ENCODE results near the gene RTL10. TPM values are rescaled to one million over a fixed set of nuclear protein-coding genes. Genes with fewer than 3 reads are reported as not detected.

RTL10 gene
- total and polyA plus RNA-seq, 10 of the 15 experiments (the other 5 are each of a cell fraction or from before 2014, with no cell fraction given): 5.3 to 18.1 (median 10.3) TPM

- Histone ChIP-seq H3K27ac (ENCODE audit: control insufficient read depth, insufficient read depth) (no peak overlapping the region), H3K4me1 (ENCODE audit: control insufficient read depth, insufficient read depth, low read length) (no peaks in the 10 kb centered on the region), H3K4me2 (ENCODE audit: control insufficient read depth, insufficient read depth) (no peak overlapping the region), H3K9me3 (replicated peaks; ENCODE audit: control insufficient read depth, insufficient read depth, low read length) (no peaks in the 10 kb centered on the region), H3K79me2 (ENCODE audit: control insufficient read depth, insufficient read depth, low read length) (no peaks in the 10 kb centered on the region), H3K9ac (ENCODE audit: control insufficient read depth, insufficient read depth, low read length) (no peak overlapping the region), H2AFZ (ENCODE audit: control insufficient read depth, low read depth, low read length) (no peak overlapping the region), H3K27me3 (replicated peaks in 1 of 2; ENCODE audit: control insufficient read depth in 2 of 2, insufficient read depth in 2 of 2, low read length in 1 of 2) (no peaks in the 10 kb centered on the region), H3K4me3 (no peak overlapping the region), H4K20me1 (ENCODE audit: control insufficient read depth, insufficient read depth) (no peaks in the 10 kb centered on the region), H3K36me3 (ENCODE audit: control insufficient read depth in 2 of 2, insufficient read depth in 2 of 2, low read length in 1 of 2) (peaks cover 0 to 2% of the 10 kb centered on the region in 2 experiments; a peak in 2 of 4 replicates)
- ChIA-PET SMC1A (ENCODE audit: uncharacterized antibody, unreplicated experiment) (no interaction called here), RAD21 (ENCODE audit: unreplicated experiment) (no interaction called here), POLR2A (no interaction called here), CTCF (no interaction called here)
- BruUV-seq (replicated peaks): no TSS peak
- 85% methylated on average over 14 of the region's 16 CpGs for WGBS (ENCODE audit: insufficient coverage, insufficient replicate concordance, low lambda C conversion rate, missing lambda C conversion rate)
- TF ChIP-seq, protein P1, sequence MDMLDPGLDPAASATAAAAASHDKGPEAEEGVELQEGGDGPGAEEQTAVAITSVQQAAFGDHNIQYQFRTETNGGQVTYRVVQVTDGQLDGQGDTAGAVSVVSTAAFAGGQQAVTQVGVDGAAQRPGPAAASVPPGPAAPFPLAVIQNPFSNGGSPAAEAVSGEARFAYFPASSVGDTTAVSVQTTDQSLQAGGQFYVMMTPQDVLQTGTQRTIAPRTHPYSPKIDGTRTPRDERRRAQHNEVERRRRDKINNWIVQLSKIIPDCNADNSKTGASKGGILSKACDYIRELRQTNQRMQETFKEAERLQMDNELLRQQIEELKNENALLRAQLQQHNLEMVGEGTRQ (IDR thresholded peaks at IDR 0.05; ENCODE audit: borderline replicate concordance, low read depth, low read length): no peak
- TF ChIP-seq MYC (IDR thresholded peaks at IDR 0.05; ENCODE audit: insufficient read depth, insufficient read length, insufficient replicate concordance, low read length, severe bottlenecking) (no peak), HDAC2 (IDR thresholded peaks at IDR 0.05) (no peak)
- intact Hi-C loops (cut with micrococcal nuclease; ENCODE audit: unreplicated experiment) (no loop called here), in situ Hi-C loops (cut with MboI) (no loop called here)
- FAIRE-seq: no peak
- ATAC-seq: no peak
- no peak for DNase-seq (ENCODE audit: low read depth, low spot score)
Measured at GRCh38 chr22:19815823-19816290, 38.8 kb downstream of the RTL10 start.

DNA sequence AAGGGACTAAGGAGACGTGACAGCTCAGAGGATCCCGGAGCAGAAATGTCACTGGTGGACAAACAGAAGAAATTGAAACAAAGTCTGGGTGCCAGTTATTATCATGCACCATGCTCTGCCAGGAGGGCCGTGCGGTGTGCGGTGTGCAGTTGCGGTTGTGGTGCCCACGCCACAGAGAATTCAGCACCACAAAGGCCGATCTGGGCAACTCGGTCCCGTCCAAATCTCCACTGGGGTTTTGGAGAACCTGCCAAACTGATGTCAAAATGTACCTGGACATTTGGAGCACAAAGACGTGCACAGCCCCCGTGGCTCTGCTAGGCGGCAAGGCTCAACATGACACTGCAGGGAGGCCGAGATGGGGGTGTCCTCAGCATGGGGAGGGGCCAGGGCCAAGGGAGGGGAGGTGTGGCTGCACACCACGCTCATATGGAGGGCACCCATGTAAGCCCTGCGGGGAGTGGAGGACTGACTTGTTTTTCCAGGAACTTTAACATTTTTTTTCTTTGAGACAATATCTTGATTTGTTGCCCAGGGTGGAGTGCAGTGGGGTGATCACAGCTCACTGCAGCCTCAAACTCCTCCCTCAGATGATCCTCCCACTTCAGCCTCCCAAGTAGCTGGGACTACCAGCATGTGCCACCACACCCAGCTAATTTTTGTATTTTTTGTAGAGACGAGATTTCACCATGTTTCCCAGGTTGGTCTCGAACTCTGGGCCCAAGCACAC, 39.4 kb downstream of the RTL10 start:
- FAIRE-seq: no peak
- Histone ChIP-seq H3K4me3 (no peak overlapping the region), H3K27ac (ENCODE audit: control insufficient read depth, insufficient read depth) (no peak overlapping the region), H3K79me2 (ENCODE audit: control insufficient read depth, insufficient read depth, low read length) (no peaks in the 10 kb centered on the region), H3K4me2 (ENCODE audit: control insufficient read depth, insufficient read depth) (no peak overlapping the region), H4K20me1 (ENCODE audit: control insufficient read depth, insufficient read depth) (no peaks in the 10 kb centered on the region), H3K4me1 (ENCODE audit: control insufficient read depth, insufficient read depth, low read length) (no peaks in the 10 kb centered on the region), H3K36me3 (ENCODE audit: control insufficient read depth in 2 of 2, insufficient read depth in 2 of 2, low read length in 1 of 2) (peaks cover 0 to 2% of the 10 kb centered on the region in 2 experiments; a peak in 2 of 4 replicates), H3K9me3 (replicated peaks; ENCODE audit: control insufficient read depth, insufficient read depth, low read length) (no peaks in the 10 kb centered on the region), H3K9ac (ENCODE audit: control insufficient read depth, insufficient read depth, low read length) (no peak overlapping the region), H2AFZ (ENCODE audit: control insufficient read depth, low read depth, low read length) (no peak overlapping the region), H3K27me3 (replicated peaks in 1 of 2; ENCODE audit: control insufficient read depth in 2 of 2, insufficient read depth in 2 of 2, low read length in 1 of 2) (no peaks in the 10 kb centered on the region)
- RAD21 ChIA-PET (ENCODE audit: unreplicated experiment): no interaction called here
- DNase-seq (ENCODE audit: low read depth, low spot score): no peak
- CTCF ChIA-PET: no interaction called here
- in situ Hi-C loops (cut with MboI) (no loop called here), intact Hi-C loops (cut with micrococcal nuclease; ENCODE audit: unreplicated experiment) (no loop called here)
- no TSS peak for BruUV-seq (replicated peaks)
- ATAC-seq: no peak
- POLR2A ChIA-PET: no interaction called here
- 82% methylated on average over 18 of the region's 18 CpGs for WGBS (ENCODE audit: insufficient coverage, insufficient replicate concordance, low lambda C conversion rate, missing lambda C conversion rate)
- SMC1A ChIA-PET (ENCODE audit: uncharacterized antibody, unreplicated experiment): no interaction called here
- TF ChIP-seq NBN (IDR thresholded peaks at IDR 0.05): no peak
- no peak for TF ChIP-seq ZNF24 (IDR thresholded peaks at IDR 0.05)
- no peak for TF ChIP-seq CHD1 (IDR thresholded peaks at IDR 0.05; ENCODE audit: low read depth, low read length)
- no peak for TF ChIP-seq E2F8 (IDR thresholded peaks at IDR 0.05; ENCODE audit: low read depth, partially characterized antibody)
- no peak for TF ChIP-seq RUNX3 (IDR thresholded peaks at IDR 0.05; ENCODE audit: low read length)
- no peak for TF ChIP-seq BACH1 (IDR thresholded peaks at IDR 0.05; ENCODE audit: borderline replicate concordance)
- no peak for TF ChIP-seq NFYA (IDR thresholded peaks at IDR 0.05; ENCODE audit: borderline replicate concordance, low read depth, low read length)
- no peak for TF ChIP-seq HDAC2 (IDR thresholded peaks at IDR 0.05)
- no peak for TF ChIP-seq RAD21 (IDR thresholded peaks at IDR 0.05; ENCODE audit: insufficient read depth, low read depth, low read length)
- no peak for TF ChIP-seq MEF2A (IDR thresholded peaks at IDR 0.05; ENCODE audit: insufficient read depth, low read depth, low read length)
- no peak for TF ChIP-seq JUND (IDR thresholded peaks at IDR 0.05; ENCODE audit: low read depth, low read length)
- TF ChIP-seq BRCA1 (IDR thresholded peaks at IDR 0.05; ENCODE audit: low read depth, low read length): no peak
- TF ChIP-seq CBFB (IDR thresholded peaks at IDR 0.05; ENCODE audit: low read depth): no peak
